HG03175 (cell line): ENCODE results near the gene ADGRD1.

Experiments used
- ATAC-seq: cut with Tn5 transposase; IDR thresholded peaks from one replicate; pipeline ENCODE4 v1.9.1; 2021; ENCODE audit warnings: mild to moderate bottlenecking, moderate library complexity; ENCODE audit not compliant: unreplicated experiment

The ADGRD1 gene

DNA sequence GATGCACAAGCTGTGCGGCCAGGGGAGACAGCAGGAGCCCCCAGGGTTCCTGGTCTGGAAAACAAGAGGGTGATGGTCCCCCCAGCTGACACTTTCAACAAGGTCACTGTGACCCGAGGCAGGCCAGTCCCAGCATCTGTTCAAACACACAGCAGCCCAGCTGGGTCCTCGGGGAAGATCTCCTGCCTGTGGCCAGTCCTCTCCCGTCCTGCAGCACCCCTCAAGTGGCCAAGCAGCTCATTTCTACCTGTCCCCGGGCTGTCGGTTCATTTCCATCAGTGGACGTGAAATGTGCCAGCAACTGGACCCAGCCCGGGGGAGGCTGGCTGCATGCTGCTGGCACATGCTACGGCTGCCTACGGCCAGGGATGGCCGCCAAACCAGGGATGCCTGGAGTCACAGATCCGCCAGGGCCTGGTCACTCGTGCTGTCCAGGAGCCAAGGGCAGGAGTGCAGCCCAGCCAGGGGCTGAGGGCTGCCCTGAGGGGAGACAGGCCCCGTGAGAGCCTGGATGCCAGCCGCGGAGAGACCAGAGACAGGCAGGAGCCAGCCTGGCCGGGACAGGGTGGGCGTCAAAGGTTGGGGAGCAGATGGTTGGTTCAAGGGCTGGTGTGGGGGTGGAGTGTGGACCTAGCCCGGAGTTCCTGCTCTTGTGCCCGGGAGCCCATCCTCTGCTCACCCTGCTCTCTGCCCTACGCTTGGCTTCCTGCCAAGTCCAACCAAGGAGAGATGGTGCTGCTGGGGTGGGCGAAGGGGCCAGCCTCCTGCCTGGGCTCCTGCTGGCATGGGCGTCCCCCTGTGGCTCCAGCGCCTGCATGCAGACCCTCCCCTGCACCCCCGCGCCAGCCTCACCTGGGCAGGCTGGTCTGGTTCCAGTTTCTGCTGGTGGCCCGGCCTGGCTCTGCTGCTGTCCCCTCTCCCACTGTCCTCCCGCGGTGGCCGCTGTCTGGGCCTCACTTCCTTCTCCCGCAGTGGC is 143.8 kb downstream of the ADGRD1 start:
- ATAC-seq = no peak

GRCh38 chr12:131098178-131098981 is 144.7 kb downstream of the ADGRD1 start:
- ATAC-seq = no peak

- no peak for ATAC-seq
Observed at GRCh38 chr12:131100031-131100674, 146.4 kb downstream of the ADGRD1 start.

DNA sequence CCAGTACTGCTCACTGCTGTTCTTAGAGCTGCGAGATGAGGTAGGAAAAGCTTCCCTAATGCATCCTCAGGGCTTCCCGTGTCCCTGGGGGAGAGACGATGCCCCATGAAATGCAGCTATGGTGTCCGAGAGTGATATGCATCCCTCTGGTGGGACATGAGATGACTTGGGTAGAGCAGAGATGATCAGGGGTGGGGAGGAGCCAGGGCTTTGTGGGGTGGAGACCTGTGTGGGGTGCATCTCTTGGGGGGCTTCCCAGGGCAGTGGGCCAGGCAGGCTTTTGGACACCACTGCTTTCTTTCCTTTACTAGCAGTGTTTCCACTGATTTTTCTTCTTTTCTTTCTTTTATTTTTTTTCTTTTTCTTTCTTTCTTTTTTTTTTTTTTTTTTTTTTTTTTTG is 147.3 kb downstream of the ADGRD1 start:
- ATAC-seq = no peak

DNA sequence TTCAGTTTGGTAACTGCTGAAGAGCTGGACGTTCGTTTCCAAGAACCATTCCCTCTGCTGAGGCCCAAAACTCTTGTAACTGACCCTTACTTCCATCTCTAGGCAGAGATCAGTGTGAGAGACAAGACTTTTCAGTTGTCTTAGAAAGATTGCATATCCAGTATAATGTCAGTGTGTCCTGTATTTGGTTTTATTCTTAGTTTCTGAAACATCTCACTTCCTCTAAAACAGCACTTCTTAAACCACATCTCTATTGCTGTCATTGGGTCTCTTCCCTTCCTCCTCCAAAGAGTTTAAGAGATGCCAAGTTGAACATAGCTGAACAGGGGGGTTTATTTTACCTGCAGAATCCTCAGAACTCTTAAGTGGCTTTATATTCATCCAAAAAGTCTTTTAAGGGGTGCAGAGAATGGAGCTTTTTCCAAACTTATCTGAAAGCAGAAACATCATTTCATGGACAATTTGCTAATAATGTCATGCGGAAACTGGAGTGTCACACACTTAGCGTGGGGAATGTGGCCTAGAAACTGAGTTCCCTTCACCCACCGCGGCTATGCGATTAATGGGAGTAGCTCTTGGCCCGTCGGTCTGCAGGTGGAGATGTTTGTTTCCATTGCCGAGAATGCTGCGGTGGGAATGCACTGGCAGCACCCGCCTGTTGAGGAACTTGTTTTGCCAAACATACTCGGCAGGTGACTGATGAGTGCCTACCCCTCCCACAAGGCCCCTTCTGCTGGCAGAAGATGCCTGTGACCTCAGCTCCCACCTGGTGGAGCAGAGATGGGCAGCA is 148.2 kb downstream of the ADGRD1 start:
- peak; percentile 71 for ATAC-seq

GRCh38 chr12:131102493-131102931 is 148.8 kb downstream of the ADGRD1 start:
- no peak for ATAC-seq

GRCh38 chr12:131102991-131103668 is 149.4 kb downstream of the ADGRD1 start:
- no peak for ATAC-seq

DNA sequence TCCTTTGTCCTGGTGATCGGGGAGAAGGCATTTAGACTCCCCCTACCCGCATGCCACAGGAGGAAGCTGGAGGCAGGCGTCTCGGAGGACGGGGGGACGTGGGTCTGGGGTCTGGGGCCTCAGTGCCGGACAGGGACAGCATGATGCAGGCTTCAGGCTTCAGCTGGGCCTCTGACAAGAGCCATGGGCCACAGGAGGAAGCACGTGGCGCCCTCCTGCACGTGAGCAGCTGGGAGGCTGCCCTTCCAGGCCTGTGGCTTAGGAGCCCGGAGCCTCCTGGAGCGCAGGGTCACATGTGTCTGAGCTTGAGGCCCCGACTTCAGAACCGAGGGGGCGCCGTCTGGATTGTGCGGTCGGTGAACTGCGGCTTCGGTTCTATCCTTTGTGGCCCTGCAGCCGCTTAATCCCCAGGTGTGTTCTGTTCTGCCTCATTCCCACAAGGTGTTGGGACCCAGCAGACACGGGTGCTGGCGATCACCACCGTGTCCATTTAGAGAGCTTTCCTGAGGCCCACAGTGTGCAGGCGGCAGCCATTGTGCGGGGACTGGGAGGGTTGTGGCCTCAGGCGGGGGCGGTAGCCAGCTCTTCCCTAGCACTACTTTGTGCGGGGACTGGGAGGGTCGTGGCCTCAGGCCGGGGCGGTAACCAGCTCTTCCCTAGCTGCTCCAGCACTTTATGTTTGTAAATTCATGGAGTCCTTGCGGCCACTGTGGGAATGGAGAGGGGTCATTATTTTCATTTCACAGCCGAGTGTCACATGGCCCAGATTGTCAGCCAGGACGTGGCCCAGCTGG is 150.2 kb downstream of the ADGRD1 start:
- ATAC-seq = no peak

- ATAC-seq = peak; percentile 69
Observed at GRCh38 chr12:131104463-131105350, 151.0 kb downstream of the ADGRD1 start.

DNA sequence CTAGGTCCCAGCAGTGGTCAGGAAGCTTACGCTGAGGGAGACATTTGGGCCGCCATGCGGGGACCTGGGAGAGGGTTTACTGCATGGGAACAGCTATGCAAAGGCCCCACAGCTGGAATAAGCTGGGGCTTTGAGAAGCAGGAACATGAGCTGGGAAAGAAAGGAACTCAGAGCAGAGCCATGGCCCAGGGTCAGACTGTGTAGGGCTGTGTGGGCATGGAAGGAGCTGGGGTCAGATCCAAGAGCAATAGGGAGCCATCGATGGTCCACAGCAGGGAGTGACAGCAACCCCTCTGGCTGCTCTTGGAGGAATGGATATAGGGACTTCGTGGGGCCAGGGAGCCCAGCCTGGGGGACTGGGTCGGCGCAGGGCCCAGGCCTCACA is 151.6 kb downstream of the ADGRD1 start:
- ATAC-seq = no peak

GRCh38 chr12:131105736-131106348 is 152.1 kb downstream of the ADGRD1 start:
- no peak for ATAC-seq

DNA sequence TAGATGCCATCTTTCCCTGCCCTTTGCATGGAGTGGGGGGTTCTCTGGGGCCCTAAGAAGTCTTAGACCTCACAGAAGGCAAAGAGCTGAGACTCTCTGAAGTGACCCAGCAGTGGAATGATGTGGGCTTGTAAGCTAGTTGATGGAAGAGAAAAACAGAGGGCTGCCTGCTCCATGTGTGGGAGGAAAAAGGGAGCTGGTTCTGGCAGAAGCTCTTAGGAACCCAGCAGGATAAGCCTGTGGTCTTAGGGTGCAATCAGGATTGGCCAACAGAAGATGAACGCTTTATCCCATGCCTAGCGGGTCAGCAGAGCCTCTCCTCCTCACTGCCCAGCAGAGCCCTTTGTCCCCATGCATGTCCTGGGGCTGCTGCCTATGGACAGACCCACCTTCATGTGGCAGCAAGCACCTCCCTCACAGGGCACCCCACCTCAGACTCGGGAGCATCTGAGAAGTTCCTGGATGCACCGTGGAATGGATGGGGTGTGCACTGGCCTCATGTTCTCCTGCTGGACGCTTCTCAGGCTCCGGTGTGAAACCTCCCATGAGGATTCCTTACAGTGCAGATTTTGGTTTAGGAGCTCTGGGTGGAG is 152.7 kb downstream of the ADGRD1 start:
- ATAC-seq = no peak

- no peak for ATAC-seq
Observed at GRCh38 chr12:131108177-131108955, 154.7 kb downstream of the ADGRD1 start.

GRCh38 chr12:131111446-131111845 is 157.7 kb downstream of the ADGRD1 start:
- ATAC-seq = no peak

DNA sequence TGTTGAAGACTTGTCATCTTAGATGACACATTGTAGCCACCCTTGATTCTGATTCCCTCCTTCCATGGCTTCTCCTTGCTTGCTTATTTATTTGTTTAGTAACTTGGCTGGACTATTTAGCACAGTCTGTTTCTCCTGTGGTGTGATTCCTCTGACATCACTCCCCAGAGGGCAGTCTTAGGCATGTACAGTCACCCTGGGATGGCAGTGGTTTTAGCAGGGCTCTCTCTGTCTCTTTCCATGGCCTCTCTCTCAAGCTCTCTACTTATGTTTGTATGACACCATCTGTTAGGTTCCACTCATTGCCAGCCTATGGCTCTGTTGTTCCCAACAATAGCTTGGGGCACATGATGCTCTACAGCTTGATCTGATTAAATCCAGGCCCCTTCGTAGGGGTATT is 158.3 kb downstream of the ADGRD1 start:
- peak; percentile 50 for ATAC-seq

DNA sequence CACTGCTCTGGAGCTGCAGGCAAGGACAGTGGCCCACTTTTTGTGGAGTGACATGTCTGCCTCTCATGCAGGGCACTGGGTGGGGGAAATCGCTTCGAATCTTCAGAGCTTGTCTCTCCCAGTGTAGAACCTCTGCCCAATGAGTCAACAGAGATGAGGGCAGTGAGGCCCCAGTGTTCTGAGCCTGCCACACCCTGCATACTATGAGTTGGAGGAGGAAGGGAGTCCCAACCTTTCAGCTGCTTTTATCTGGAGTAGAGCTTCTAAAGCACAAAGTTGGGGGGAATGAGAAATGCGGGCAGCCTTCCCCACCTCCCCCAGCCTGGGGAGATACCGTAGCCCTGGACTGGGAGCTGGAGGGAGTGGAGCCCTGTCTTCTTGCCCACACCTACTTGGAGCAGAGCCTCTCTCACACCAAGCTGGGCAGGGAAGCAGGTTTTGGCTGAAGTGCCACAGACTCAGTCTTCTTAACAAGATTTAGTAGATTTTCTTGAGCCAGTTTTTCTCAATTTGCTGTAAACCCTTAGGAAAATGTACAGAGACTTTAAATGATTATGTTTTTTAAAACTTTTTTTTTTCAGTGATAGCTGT is 159.1 kb downstream of the ADGRD1 start:
- ATAC-seq = no peak
